GM18507 (cell line): ENCODE measurements around the gene VPS33B.

Experiments used
- DNase-seq: peaks from one replicate; pipeline ENCODE4 v3.0.0; 2011; ENCODE audit warnings: low read depth; ENCODE audit not compliant: insufficient read length; ENCODE audit errors: extremely low spot score
- FAIRE-seq: peaks from 2 replicates; lab custom pipeline; 2011; peaks lifted over from hg19 to GRCh38; lab: Jason Lieb, UNC

The VPS33B gene

GRCh38 chr15:90955624-90956273 is 66.6 kb downstream of the VPS33B start:
- FAIRE-seq, result peak; percentile 33
- no peak for DNase-seq

DNA sequence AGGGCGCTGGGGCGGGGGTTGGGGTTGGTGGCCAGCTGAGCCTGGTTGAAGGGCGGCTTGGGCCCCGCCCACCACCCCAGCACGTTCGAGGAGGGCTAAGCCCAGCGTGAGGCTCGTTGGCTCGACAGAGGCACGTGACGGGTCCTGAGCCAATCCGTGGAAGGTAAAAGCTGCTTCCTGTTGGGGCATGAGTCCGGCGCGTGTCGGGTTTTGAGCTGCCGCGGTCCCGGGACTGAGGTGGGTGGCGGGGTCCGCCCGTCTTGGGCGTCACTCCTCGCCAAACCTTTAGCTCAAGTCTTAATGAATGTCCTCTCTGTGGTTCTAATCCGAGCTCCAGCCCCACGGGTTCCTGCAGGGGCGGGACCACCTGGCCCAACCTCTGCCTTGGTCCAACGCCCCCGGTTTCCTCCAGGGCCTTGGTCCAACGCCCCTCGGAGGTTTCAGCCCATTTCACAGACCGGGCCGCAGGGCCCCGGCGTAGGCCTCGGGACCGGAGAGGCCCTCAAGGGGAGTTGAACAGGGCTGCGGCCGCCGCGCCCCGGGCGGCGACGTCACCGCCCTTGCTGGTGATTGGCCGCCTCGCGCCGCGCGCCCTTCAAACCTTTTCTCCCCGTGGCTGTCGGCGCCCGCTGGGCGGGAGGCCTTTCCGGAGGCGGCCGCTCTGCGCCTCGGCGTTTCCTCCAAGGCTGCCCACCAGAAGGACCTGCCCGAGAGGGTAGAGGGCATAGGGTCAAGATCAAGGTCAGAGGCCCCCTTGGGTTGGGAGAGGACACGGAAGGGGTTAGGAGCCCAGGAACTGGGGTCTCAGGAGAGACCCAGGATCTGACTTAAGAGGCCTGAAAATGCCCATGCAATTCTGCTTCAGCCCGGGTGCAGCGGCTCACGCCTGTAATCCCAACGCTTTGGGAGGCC is 67.4 kb downstream of the VPS33B start, which contains the start of gene RCCD1:
Gene RCCD1 (plus strand): TSS at position 173 of the 912 bp plus-strand sequence. CDS start 1,851 bp downstream, outside the sequence.
- FAIRE-seq (peak; percentile 99), DNase-seq (peak; percentile 99)

- FAIRE-seq (no peak), DNase-seq (no peak)
Measured at GRCh38 chr15:90953947-90954711, 68.3 kb downstream of the VPS33B start.

DNA sequence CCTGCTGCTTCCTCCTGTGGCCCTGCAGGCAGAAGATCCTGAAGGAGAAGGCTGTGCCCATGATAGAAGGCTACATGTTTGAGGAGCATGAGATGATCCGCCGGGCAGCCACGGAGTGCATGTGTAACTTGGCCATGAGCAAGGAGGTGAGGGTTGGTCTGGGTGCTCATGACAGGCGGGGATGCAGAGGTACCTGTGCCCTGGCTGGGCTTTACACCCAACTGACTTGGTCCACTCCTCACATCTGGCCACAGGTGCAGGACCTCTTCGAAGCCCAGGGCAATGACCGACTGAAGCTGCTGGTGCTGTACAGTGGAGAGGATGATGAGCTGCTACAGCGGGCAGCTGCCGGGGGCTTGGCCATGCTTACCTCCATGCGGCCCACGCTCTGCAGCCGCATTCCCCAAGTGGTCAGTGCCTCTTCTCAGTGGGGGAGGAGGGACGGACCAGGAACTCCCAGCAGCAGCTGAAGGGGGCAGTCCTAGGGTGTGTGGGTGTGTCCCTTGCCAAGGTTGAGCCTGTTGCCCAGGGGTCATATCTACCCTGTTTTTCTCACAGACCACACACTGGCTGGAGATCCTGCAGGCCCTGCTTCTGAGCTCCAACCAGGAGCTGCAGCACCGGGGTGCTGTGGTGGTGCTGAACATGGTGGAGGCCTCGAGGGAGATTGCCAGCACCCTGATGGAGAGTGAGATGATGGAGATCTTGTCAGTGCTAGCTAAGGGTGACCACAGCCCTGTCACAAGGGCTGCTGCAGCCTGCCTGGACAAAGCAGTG is 69.3 kb downstream of the VPS33B start:
- no peak for FAIRE-seq
- no peak for DNase-seq

GRCh38 chr15:90950676-90951075 is 71.7 kb downstream of the VPS33B start:
- DNase-seq (no peak), FAIRE-seq (no peak)

- no peak for FAIRE-seq
Measured at GRCh38 chr15:90949979-90950675, 72.3 kb downstream of the VPS33B start.

More at GRCh38 chr15:90949979-90950675, 72.3 kb downstream of the VPS33B start:
- no peak for DNase-seq
